Brain microvascular endothelial cell (primary cell): ENCODE data around the gene FAM163A.

Experiments
- DNase-seq: peaks from one replicate; pipeline ENCODE4 v3.0.0-alpha.2; 2020
- H3K27ac ChIP-seq: fragments of 250-450 bp; sonication (Bioruptor Pico); 2 replicates; pipeline ENCODE4 v1.5.1; 2020; ENCODE audit warnings: mild to moderate bottlenecking, moderate library complexity
- H3K27me3 ChIP-seq: fragments of 250-450 bp; sonication (Bioruptor Pico); replicated peaks from 2 replicates; pipeline ENCODE4 v1.5.1; 2020; ENCODE audit warnings: mild to moderate bottlenecking
- H3K36me3 ChIP-seq: fragments of 250-450 bp; sonication (Bioruptor Pico); replicated peaks from 2 replicates; pipeline ENCODE4 v1.5.1; 2020; ENCODE audit warnings: mild to moderate bottlenecking
- H3K4me3 ChIP-seq: 2 replicates; pipeline ENCODE4 v1.5.1; 2011; ENCODE audit warnings: low read depth, mild to moderate bottlenecking, control low read depth, low read length, moderate library complexity
- in situ Hi-C: cut with HindIII; loops from 2 replicates; pipeline ENCODE4 v1.10.0; 2017; ENCODE audit warnings: low sequenced_read_pairs, low pct_ligation_motif_present
- TF ChIP-seq, protein P1 (sequence below): IDR thresholded peaks from 2 replicates; pipeline ENCODE4 v1.5.1; 2011; ENCODE audit warnings: low read depth, mild to moderate bottlenecking, moderate library complexity, low read length, control low read depth, inconsistent platforms; ENCODE audit errors: missing control alignments

The FAM163A gene

GRCh38 chr1:179767177-179767581 lies 24.1 kb downstream of the FAM163A start:
- in situ Hi-C loops, result no loop called here
- TF ChIP-seq, protein P1, sequence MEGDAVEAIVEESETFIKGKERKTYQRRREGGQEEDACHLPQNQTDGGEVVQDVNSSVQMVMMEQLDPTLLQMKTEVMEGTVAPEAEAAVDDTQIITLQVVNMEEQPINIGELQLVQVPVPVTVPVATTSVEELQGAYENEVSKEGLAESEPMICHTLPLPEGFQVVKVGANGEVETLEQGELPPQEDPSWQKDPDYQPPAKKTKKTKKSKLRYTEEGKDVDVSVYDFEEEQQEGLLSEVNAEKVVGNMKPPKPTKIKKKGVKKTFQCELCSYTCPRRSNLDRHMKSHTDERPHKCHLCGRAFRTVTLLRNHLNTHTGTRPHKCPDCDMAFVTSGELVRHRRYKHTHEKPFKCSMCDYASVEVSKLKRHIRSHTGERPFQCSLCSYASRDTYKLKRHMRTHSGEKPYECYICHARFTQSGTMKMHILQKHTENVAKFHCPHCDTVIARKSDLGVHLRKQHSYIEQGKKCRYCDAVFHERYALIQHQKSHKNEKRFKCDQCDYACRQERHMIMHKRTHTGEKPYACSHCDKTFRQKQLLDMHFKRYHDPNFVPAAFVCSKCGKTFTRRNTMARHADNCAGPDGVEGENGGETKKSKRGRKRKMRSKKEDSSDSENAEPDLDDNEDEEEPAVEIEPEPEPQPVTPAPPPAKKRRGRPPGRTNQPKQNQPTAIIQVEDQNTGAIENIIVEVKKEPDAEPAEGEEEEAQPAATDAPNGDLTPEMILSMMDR, result no peak
- peaks cover 6% of the 10 kb centered on the region for H3K27me3 ChIP-seq
- no peak overlapping the region for H3K27ac ChIP-seq
- no peaks in the 10 kb centered on the region for H3K36me3 ChIP-seq
- DNase-seq, result no peak
- no peak overlapping the region for H3K4me3 ChIP-seq

GRCh38 chr1:179767996-179768395 lies 24.9 kb downstream of the FAM163A start:
- in situ Hi-C loops, result no loop called here
- no peaks in the 10 kb centered on the region for H3K36me3 ChIP-seq
- DNase-seq, result no peak
- no peak overlapping the region for H3K4me3 ChIP-seq
- no peaks in the 10 kb centered on the region for H3K27me3 ChIP-seq
- TF ChIP-seq, protein P1, result no peak
- no peak overlapping the region for H3K27ac ChIP-seq

GRCh38 chr1:179770887-179771502 lies 27.9 kb downstream of the FAM163A start:
- H3K36me3 ChIP-seq, result no peaks in the 10 kb centered on the region
- H3K4me3 ChIP-seq, result no peak overlapping the region
- H3K27ac ChIP-seq, result no peak overlapping the region
- H3K27me3 ChIP-seq, result no peaks in the 10 kb centered on the region
- peak; percentile 6 for DNase-seq
- TF ChIP-seq, protein P1, result peak; percentile 34
- in situ Hi-C loops, result no loop called here

DNA sequence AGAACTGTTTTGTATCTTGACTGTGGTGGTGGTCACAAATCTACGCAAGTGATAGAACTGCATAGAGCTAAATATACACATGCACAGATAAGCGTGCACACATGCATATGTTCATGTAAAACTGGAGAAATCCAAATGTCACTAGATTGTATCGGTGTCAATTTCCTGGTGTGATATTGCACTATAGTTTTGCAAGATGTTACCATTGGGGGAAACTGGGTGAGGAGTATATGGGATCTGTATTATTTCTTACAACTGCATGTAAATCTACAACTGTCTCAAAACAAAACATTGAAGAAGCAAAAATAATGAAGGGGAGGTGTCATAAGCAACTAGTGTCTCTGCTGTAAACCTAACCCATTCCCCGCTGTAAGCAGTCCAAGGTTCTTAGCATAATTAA lies 30.2 kb downstream of the FAM163A start:
- H3K27ac ChIP-seq, result no peak overlapping the region
- H3K27me3 ChIP-seq, result peaks cover 5% of the 10 kb centered on the region
- TF ChIP-seq, protein P1, result no peak
- no peaks in the 10 kb centered on the region for H3K36me3 ChIP-seq
- no peak overlapping the region for H3K4me3 ChIP-seq
- no peak for DNase-seq
- in situ Hi-C loops, result no loop called here

DNA sequence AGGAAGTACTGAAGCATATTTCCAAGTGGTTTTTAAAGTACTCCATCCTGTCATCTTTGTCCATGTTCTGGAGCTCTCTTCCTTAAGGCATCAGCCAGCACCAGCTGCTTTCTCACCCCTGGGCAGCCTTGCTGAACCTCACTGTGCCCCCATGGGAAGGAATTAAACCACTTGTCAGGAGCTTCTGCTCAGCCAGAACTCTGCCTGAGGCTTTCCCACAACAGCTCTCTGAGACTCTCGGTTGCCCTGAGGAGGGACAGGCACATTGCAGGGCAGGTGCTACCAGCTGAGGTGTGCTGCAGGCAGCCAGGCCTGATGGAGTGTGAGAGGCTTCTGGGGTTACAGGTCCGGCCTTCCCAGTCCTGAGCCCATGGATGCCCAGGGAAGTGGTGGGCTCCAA lies 30.9 kb downstream of the FAM163A start:
- H3K4me3 ChIP-seq, result no peak overlapping the region
- no peak overlapping the region for H3K27ac ChIP-seq
- H3K36me3 ChIP-seq, result no peaks in the 10 kb centered on the region
- TF ChIP-seq, protein P1, result no peak
- in situ Hi-C loops, result no loop called here
- H3K27me3 ChIP-seq, result peaks cover 9% of the 10 kb centered on the region
- DNase-seq, result no peak

- Histone ChIP-seq H3K36me3 (no peaks in the 10 kb centered on the region), H3K27ac (no peak overlapping the region), H3K4me3 (no peak overlapping the region), H3K27me3 (peaks cover 9% of the 10 kb centered on the region)
- DNase-seq, result no peak
- in situ Hi-C loops, result no loop called here
- TF ChIP-seq, protein P1, result no peak
Measured at GRCh38 chr1:179774566-179774965, 31.5 kb downstream of the FAM163A start.
